Nephron progenitor cell (in vitro differentiated cells): ENCODE data around the gene ARFGEF3.

Experiments used
- DNase-seq: peaks from one replicate; pipeline ENCODE4 v3.0.0; 2021
- H3K27ac Mint-ChIP-seq: 2 replicates; pipeline ENCODE4 v1.8.0; 2021; ENCODE audit warnings: mild to moderate bottlenecking, moderate library complexity, mixed read lengths
- H3K27me3 Mint-ChIP-seq: 2 replicates; pipeline ENCODE4 v1.8.0; 2021; ENCODE audit warnings: mild to moderate bottlenecking, low read depth, mixed read lengths; ENCODE audit not compliant: poor library complexity
- H3K36me3 Mint-ChIP-seq: 2 replicates; pipeline ENCODE4 v1.8.0; 2021; ENCODE audit warnings: low read depth, mixed read lengths
- H3K4me1 Mint-ChIP-seq: 2 replicates; pipeline ENCODE4 v1.8.0; 2021; ENCODE audit warnings: mixed read lengths
- H3K4me3 Mint-ChIP-seq: 2 replicates; pipeline ENCODE4 v1.8.0; 2021; ENCODE audit warnings: mild to moderate bottlenecking, moderate library complexity, mixed read lengths
- H3K9me3 Mint-ChIP-seq: 2 replicates; pipeline ENCODE4 v1.8.0; 2021; ENCODE audit warnings: mild to moderate bottlenecking, moderate library complexity, mixed read lengths
- CTCF ChIP-seq: fragments of 200-600 bp; sonication (generic); IDR thresholded peaks from 2 replicates; pipeline ENCODE4 v1.5.0; 2021; ENCODE audit warnings: antibody characterized with exemption

ARFGEF3 gene

DNA sequence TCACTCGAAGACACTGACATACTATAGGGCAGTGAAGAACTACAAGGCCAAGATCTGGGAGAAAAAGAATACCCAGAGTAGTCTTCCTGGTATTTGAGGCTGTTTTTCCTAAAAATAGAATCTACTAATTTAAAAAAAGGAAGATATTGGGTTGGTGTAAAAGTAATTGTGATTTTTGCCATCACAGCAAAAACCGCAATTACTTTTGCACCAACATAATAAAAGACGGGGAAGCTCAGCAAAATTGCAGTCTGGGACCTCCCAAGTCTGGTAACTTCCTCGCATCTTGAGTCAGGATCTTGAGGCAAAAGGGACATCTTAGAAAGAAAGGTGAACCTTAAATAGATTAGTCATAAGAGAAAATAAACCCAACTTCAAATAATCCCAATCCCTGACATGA is 138.7 kb downstream of the ARFGEF3 start:
- Mint-ChIP-seq H3K9me3 (peaks cover 4% of the 10 kb centered on the region), H3K27me3 (peaks cover 46% of the 10 kb centered on the region), H3K36me3 (no peaks in the 10 kb centered on the region), H3K4me1 (peaks cover 5% of the 10 kb centered on the region), H3K4me3 (no peak overlapping the region), H3K27ac (no peak overlapping the region)
- TF ChIP-seq CTCF, result no peak
- no peak for DNase-seq

GRCh38 chr6:138302554-138302953 is 140.8 kb downstream of the ARFGEF3 start:
- no peak overlapping the region for H3K27ac Mint-ChIP-seq
- no peak for DNase-seq
- H3K27me3 Mint-ChIP-seq, result peaks cover 44% of the 10 kb centered on the region
- H3K9me3 Mint-ChIP-seq, result peaks cover 4% of the 10 kb centered on the region
- no peak for TF ChIP-seq CTCF
- H3K4me1 Mint-ChIP-seq, result peaks cover 5% of the 10 kb centered on the region
- H3K4me3 Mint-ChIP-seq, result no peak overlapping the region
- no peaks in the 10 kb centered on the region for H3K36me3 Mint-ChIP-seq

DNA sequence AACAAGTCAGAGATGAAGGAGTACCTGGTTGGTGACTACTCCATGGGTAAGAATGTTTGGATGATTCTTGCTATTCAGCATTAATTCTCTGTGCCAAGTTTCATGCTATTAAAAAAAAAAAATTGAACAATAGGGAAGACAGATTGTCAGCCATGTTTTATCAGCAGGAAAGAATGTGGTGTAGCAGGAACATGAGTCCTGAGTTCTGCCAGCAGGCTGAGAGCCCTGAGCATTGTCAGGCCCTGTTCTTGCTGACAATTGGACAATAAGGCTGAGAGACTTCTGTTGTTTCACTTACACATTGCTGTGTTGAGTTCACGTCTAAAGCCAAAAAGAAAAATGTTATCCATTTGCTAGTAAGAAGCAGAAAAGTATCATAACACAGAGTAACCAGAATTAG is 145.6 kb downstream of the ARFGEF3 start:
- no peak for TF ChIP-seq CTCF
- no peak overlapping the region for H3K4me3 Mint-ChIP-seq
- no peak for DNase-seq
- no peaks in the 10 kb centered on the region for H3K36me3 Mint-ChIP-seq
- peaks cover 4% of the 10 kb centered on the region for H3K9me3 Mint-ChIP-seq
- H3K27ac Mint-ChIP-seq, result peak overlapping the region; percentile 25
- peaks cover 31% of the 10 kb centered on the region for H3K27me3 Mint-ChIP-seq
- H3K4me1 Mint-ChIP-seq, result peaks cover 5% of the 10 kb centered on the region

- Mint-ChIP-seq H3K4me3 (no peak overlapping the region), H3K4me1 (peaks cover 5% of the 10 kb centered on the region), H3K27me3 (peaks cover 29% of the 10 kb centered on the region), H3K27ac (no peak overlapping the region), H3K36me3 (no peaks in the 10 kb centered on the region), H3K9me3 (peaks cover 2% of the 10 kb centered on the region)
- DNase-seq, result no peak
- TF ChIP-seq CTCF, result no peak
Observed at GRCh38 chr6:138307816-138308730, 146.3 kb downstream of the ARFGEF3 start.

- H3K4me1 Mint-ChIP-seq, result peaks cover 5% of the 10 kb centered on the region
- no peak for DNase-seq
- TF ChIP-seq CTCF, result no peak
- no peak overlapping the region for H3K4me3 Mint-ChIP-seq
- no peaks in the 10 kb centered on the region for H3K36me3 Mint-ChIP-seq
- H3K27ac Mint-ChIP-seq, result no peak overlapping the region
- peaks cover 22% of the 10 kb centered on the region for H3K27me3 Mint-ChIP-seq
- H3K9me3 Mint-ChIP-seq, result no peaks in the 10 kb centered on the region
Observed at GRCh38 chr6:138308731-138309110, 147.0 kb downstream of the ARFGEF3 start.

DNA sequence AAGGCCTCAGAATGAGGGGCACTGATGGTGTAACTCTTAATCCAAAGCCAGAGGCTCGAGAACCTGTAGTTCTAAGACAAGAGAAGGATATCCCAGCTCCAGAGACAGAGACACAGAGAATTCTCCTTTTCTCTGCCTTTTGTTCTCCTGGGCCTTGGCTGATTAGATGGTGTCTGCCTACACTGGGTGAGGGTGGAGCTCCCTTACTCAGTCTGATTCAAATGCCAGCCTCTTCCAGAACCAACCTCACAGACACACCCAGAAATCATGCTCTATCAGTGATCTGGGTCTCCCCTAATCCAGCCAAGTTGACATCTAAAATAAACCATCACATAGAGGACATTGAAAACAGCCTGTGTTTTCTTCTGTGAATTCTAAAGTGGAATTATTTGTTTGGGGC is 148.0 kb downstream of the ARFGEF3 start:
- H3K4me1 Mint-ChIP-seq, result peaks cover 5% of the 10 kb centered on the region
- no peaks in the 10 kb centered on the region for H3K36me3 Mint-ChIP-seq
- H3K27me3 Mint-ChIP-seq, result peaks cover 17% of the 10 kb centered on the region
- DNase-seq, result no peak
- no peak for TF ChIP-seq CTCF
- H3K4me3 Mint-ChIP-seq, result no peak overlapping the region
- no peak overlapping the region for H3K27ac Mint-ChIP-seq
- no peaks in the 10 kb centered on the region for H3K9me3 Mint-ChIP-seq
